GM21723 (cell line): ENCODE data around the gene ZBTB16.

Source experiments
- ATAC-seq: cut with Tn5 transposase; IDR thresholded peaks from one replicate; pipeline ENCODE4 v1.9.1; 2021; ENCODE audit warnings: mild to moderate bottlenecking, moderate library complexity; ENCODE audit not compliant: unreplicated experiment

Gene ZBTB16

DNA sequence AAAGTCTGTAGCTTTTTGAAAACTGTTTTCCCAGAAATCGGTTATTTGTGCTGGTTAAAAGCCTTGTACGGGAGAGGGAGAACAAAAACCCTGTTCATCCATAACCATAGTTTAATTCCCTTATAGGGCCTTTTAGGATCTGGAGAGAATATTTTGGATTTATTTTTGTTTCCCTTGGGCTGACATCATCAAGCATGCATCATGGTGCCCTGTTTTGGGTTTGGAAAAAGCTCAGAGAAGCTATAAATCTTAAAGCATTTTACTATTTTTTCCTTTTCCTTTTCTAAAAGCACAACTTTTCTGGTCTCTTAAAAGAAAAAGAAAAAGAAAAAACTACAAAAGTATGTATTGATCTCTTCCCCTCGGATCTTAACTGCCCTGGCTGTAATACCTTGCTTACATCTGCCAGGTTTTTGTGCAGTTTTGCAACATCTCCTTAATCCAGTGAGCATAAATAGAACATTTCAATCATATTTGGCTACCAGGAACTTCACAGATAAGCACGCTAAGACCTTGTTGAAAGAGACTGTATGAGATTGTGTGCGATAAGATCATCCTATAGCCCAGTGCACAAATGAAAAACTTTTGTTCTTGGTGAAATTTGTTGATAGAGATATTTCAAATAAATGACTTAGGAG is 88.0 kb downstream of the ZBTB16 start:
- no peak for ATAC-seq

DNA sequence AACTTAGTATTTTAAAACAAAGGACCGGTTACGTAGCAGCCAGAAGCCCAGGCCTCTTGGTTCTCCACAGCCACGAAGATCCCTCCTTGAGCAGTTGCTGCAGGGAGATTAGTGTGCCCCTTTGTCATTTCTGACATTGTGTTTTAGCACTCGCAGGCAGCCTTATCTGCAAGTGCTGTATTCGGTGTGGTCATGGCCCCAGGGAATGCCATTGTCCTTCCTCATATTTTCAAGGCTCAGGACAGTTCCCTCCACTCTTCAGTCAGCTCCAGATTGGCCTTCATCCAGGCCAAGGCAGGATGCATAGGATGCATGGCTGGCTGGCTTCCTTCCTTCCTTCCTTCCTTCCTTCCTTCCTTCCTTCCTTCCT is 88.5 kb downstream of the ZBTB16 start:
- no peak for ATAC-seq

DNA sequence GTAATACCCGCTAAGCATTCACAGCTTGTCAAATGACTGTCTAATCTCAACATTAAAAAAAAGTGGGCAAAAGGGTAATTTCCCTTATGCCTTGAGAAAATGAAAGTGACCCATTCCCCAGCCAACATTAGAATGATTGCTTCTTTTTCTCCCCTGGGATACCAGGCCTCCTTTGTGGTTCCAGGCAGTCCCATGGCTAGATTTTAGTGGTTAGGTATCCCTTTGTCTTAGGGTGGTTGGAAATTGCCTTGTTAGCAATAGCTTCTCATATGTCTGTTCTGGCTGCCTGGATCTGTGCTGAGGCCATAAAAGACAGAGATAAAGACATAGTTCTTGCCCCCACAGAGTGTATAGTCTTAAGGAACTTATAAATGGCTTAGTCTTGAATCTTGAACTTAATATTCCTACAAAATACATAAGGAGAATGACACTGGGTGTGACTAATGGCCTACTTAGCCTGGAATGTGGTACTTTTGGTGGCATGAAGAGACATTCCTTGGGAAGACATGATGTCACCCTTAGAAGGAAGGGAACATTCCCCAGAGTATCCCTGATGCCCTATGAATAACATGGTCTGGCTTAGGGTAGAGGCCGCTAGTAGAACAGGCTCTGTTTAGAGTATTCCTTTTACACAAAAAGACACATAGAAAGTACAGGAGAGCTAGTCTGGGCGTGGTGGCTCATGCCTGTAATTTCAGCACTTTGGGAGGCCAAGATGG is 90.3 kb downstream of the ZBTB16 start:
- ATAC-seq = no peak

DNA sequence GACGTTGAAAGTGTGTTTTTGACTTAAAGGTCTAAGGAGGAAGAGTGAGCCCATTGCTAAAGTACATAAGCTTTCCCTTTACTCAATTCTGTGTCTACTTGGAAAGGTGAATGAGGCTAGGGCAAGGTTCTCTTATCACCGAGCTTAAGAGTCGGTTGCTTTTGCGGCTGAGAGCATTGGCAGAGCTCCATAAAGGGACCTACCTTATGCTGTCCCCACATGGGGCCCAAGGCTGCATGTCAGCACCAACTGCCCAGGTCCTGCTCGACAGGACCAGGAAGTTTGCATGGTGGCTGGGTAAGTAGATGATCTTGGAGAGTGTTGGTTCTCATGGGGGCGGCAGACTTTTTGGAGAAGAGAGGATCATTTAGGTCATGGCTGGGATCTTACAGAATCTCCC is 91.2 kb downstream of the ZBTB16 start:
- ATAC-seq = no peak

DNA sequence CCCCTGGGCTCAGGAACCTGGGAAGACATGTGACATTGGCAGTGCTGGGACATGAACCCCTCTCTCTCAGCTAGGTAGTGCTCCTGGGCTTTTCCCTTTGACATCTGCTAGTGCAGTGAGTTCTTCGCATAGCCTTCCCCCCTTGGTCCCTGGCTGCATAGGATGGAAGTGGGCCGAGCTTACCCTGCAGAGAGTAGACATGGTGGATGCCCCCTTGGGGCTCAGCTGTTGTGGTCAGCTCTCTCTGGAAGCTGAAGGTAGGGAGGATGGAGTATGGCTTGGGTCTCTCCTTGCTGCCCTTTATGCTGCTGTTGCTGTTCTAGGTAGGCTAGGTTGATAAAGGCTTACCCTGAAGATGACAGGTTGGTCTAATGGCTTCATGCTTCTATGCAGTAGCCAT is 92.1 kb downstream of the ZBTB16 start:
- ATAC-seq = no peak

DNA sequence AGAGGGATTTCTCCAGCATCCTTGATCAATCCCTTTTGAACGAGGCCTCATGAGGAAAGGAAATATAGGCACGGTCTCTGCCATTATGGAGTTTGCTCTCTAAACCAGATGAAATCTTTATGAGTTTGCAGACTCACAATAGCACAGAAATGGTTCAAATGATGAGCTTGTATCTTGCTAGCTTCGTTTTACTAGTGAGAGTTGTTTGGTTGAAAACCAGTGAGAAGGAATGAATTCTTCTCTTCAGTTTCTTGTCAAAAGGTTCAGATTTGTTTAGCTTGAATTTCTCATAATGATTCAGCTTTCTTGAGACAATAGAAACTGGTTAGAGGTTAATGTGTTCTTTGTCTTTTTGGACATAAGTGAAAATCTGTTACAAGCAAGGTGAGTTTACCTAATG is 92.7 kb downstream of the ZBTB16 start:
- ATAC-seq = no peak

DNA sequence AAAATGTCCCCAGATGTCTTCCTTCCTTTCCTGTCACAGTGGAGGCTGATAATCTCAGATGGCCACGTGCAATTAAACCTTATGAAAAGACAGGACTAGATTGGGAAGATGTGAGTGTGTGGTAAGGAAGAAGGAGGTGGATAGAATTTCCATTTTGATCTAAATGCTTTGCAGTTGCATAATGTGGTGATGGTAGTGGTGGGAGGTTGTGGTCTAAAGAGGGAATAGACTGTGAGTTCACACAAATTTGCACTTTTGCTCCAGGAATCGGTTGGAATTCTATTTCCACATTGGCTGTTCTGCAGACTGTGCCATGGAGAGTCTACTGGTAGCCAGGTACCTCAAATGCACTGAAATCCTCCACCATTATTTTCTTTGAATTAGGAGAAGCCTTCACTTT is 93.3 kb downstream of the ZBTB16 start:
- ATAC-seq = no peak

DNA sequence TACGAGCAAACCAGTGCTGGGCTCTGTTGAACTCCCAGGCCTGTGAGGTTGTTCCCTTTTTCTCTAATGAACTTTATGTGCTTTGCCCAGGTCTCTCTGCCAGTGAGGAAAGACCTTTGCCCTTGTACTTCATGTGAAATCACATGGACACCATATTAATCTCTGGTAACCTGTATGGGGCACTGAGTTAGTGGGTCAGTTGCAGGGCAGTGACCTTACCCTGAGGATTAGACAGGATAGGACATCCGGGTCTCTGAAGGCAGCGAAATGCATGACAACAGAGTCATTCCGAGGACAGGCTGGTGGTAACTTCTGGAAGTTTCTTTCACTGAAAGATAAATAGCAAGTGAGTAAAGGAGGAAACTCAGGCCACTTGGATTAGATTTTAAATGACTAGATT is 93.7 kb downstream of the ZBTB16 start:
- no peak for ATAC-seq

DNA sequence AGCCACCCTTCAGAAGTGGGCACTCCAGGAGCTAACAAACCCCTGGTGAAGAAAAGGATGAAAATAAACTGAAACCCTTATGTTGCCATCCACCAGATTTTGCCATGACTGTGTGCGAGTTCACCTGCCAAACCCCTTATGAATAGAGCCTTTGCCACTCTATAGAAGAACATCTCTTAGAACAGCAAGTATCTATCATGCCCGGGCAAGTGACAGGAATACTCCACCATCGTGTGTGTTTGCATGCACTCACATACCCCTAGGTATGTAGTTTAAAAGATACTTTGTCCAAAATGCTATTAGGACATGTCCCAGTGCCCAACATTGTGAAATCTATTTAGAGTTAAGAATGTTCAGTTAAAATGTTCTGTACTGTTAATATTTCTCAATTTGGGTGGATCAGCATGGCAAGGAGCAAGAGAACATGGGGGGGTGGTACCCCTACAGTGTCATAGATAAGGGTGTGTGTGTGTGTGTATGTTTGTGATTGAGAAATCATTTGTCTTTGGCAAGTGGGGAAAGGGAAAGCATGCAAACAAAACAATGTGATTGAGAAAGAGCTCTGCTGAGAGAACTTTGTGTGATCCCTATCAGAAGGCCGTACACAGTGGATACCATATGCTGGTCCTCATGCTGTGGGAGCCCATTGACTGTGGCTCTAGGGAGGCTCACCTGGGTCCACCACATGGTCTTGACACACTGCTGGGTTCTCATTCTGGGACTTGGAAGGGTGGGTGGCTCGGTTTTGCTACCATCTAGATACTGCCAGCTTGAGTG is 94.9 kb downstream of the ZBTB16 start:
- ATAC-seq = no peak

DNA sequence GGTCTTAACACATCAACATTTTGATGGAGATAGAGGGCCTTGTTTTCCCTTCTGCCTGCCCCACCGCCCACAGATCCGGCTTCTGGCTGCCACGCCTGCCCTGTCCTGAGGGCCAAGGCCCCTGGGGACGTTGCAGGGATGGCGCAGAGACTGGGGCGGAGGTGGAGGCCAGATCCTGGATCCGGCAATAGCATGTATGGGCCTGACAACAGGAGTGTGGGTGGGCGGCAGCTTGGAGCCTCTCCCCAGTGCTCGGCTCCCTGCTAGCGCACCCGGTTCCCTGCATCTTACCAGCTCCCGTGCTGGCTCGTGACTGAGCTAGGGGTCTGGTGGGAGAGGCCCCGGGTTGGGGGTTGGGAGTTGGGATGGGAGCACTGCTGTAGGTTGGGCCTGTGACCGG is 95.6 kb downstream of the ZBTB16 start:
- ATAC-seq = no peak

DNA sequence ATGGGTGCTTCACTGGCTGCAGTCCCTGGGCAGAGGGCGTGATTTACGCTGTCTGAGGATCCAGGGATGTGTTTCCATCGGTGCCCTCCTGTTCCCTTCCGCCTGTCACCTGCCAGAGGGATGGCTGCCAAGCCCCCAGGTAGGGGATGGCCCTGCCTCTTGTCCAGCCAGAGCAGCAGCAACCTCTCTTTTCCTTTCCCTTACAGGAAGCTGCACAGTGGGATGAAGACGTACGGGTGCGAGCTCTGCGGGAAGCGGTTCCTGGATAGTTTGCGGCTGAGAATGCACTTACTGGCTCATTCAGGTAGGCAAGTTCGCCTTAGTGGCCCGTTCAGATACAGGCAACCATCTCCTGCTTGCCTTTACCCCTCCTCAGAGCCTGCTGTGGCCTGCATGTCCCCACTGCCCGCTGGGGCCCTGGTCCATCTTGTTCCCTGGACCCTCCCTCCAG is 96.6 kb downstream of the ZBTB16 start:
- no peak for ATAC-seq

DNA sequence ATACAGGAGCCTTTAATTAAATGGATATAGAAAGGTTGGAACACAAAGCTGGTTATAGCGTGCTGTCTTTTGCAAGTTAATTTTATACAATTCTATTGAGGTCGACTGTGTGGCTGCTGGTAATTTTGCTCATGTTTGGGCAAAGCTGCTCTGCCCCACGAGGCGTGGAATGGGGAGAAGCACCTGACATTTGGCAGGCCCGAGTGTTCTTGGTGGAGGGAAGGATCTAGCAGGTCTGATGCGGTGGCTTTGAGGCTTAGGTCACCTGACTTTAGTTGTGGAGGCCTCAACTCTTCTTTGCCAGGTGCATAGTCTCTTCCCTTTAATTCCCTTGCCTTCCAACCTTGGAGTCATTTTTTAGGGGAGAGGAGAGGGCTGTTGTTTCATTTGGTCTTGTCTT is 97.3 kb downstream of the ZBTB16 start:
- no peak for ATAC-seq

DNA sequence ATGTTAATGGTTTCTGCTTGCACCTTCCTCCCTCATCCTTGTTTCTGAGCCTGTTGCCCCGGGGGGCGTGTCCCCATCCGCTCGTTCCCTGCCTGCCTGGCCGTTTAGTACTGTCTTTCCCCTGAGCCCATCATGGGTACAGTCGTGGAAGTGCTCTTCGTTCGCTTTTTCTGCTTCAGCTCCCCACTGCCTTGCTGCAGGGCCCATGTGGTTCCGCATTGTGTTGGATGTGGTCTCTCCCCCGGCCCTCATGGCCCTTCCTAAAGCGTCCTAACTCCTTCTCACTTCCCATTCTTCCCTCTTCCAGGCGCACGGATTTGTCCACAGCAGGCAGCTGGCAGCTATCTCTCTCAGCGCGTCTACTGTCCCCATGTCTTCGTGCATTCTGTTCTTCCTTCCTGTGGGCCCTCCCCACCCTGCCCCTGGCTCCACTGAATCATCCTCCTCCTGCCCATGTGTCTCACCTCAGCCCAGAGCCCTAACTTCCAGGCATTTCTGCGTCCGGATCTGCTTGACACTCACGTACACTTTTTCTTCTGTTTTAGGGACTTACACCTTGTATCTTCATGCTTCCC is 98.1 kb downstream of the ZBTB16 start:
- ATAC-seq = no peak

DNA sequence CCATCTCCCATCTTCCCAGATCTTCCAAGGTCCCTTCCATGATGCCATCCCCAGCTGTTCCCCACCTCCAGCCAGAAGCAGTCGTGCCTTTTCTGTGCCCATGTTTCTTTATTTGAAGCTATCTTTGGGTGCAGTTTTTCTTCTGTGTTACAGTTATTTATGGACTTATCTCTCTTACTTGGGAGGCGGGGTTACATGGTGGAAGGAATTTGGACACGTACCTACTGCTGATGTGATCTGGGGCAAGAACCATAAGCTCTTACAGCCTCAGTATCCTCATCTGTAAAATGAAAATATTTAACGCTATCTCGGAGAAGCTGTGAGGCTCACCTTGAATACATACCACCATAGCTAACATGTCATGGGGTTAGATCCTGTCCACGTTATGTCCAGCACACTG is 98.9 kb downstream of the ZBTB16 start:
- ATAC-seq = no peak

DNA sequence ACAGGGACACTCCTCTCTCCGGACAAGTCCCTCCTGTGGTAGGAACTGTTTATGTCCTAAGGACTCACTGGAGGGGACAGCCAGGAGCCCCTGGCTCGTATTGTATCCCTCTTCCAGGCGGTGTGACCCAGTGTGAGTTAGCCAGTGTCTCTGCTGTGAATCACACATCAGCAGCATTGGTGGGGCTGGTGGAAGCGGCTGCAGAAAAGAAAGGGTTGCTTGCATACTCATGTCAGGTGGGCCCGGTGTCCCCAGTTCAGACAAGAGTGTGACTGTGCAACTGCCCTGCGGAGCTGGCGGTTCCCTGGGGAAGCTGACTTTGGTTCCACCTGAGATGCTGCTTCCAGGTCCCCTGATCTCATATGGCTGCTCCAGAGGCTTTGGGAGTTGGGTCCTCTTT is 99.4 kb downstream of the ZBTB16 start:
- ATAC-seq = no peak

DNA sequence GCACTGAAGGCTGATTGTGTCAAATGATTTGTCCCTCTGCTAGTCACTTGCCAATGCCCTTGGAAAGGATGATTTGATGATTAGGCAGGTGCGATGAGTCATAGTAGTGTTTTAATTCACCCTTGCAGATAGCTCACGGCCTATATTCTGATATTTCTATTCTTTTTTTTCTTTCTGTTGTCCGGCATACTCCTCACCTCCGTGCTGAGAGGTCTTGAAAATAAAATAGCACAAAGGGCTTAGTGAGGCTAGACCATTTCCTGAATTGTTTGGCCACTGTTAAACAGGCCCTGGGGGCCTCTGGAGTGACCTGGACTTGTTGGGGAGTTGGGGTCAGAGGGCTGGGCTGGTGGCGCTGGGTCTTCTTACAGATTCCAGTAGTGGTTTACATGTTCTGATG is 99.8 kb downstream of the ZBTB16 start:
- ATAC-seq = no peak

DNA sequence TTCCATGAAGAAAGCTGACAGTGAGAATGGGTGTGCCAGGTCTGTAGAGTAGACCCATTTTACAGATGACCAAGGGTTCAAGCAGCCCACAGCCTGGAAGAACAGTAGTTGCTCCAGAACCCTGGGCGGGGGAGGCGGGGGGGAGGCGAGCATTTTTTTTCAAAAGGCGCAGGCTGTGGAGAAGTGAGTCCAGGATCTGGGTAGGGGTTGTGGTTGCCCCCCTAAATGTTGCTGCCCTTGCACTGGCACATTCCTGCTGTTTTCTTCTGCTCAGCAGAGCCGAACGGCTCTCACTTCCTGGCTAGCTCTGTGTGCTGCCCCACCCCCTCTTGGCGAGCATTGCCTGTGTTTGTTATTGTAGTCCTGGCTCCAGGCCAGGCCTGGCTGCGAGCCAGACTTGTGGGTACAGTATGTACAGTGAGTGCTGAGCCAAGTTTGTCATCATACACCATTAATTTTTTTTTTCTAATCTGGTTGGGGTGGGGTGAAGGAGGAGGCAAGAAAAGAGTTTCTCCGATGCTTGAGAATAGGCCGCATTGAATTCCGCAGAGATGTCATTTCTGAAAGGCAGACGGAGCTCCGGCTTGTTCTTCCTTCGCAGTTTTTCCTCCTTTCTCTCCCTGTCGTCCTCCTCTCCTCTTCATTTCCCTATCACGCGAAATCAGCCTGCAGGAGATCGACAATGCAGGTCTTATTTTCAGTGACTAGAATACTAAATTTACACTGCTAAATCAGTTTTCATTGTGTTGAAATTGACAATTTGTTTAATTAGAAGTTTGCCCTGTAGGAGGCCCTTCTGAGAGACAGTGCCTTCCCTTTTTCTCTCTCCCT is 100.5 kb downstream of the ZBTB16 start:
- peak; percentile 56 for ATAC-seq

DNA sequence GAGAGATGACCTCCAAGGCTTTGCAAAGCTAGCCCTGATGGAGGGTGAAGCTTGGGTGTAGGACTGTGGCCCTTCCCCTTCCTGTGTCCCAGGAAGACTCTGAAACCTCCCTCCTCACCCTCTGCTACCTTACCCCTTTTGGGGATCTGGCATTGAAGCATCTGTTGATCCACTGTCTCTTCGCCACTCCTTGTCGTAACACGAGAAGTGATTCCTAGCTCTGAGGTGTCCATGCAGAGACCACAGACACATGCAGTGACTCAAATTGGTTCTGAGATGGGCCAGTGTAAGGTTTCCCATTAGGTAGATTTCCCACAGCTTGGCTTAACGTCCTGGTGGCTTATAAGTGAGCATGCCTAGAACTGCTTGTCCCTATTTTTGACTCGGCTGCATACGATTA is 101.4 kb downstream of the ZBTB16 start:
- no peak for ATAC-seq

DNA sequence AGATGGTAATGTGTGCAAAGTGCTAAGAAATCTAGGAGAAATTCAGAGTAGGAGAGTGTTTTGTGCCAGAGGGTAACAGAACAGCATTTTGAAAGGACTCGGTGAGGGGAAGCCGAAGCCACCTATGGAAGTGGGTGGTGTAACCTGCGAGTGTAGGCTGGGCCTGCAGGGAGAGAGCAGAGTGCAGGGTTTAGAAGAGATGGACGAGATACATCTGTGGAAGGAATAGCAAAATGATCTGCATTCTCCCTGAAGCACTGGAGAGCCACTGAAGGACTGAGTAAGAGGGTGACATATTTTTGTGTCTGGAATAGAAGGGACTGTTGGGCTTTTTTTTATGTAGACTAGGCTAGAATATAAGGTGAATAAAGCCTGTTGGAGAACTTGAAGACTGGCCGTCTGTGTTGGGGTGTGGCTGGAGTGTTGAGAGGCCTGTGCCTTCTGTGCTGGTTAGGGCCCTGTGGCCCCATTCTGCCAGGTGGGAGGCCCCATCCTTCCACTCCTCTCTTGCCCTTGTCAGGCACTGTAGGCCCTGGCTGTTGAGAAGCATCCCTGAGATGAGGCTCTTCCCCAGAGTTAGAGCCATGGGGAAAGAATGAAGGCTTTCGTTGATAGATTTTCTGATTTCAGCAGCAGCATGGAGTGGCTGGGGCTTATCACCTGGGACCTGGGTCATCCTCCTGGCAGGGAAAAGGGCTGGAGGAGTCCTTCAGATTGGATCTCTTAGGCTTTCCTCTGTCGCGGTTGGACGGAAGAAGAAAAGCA is 102.2 kb downstream of the ZBTB16 start:
- no peak for ATAC-seq

DNA sequence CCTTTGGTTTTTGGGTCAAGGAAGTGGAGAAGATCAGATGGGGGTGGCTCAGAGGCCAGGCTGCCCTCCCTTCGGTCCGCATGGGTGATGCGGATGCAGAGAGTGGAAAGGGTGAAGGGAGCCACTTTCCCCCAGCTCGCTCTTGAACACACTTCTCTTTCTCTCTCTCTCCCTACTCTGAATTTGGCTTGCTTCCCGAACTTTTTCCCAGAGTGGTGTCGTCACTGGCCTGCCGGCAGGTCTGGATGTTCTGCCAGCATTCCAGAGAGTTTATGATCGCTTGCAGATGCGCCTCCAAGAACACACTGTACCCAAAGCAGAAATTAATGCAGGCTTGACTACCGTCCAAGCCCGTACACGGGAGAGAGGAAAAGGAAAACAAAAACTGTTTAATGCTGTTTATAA is 103.2 kb downstream of the ZBTB16 start:
- ATAC-seq = no peak
